Amniotic epithelial cell (primary cell): ENCODE measurements around the gene ZRANB3.

Source experiments
- DNase-seq: peaks from one replicate; pipeline ENCODE4 v3.0.0-alpha.2; 2010; ENCODE audit warnings: low read depth

The ZRANB3 gene

GRCh38 chr2:135169900-135170753, 360.9 kb downstream of the ZRANB3 start:
- no peak for DNase-seq

- peak; percentile 8 for DNase-seq
These were observed 362.7 kb downstream of the ZRANB3 start for GRCh38 chr2:135168204-135168856.

GRCh38 chr2:135167273-135167672, 363.7 kb downstream of the ZRANB3 start:
- DNase-seq: no peak

GRCh38 chr2:135164431-135164830, 366.6 kb downstream of the ZRANB3 start:
- peak; percentile 71 for DNase-seq

- no peak for DNase-seq
These were observed 367.1 kb downstream of the ZRANB3 start for GRCh38 chr2:135163901-135164300.

- DNase-seq: no peak
These were observed 367.7 kb downstream of the ZRANB3 start for GRCh38 chr2:135163306-135163705.

- DNase-seq: no peak
These were observed 368.2 kb downstream of the ZRANB3 start for GRCh38 chr2:135162786-135163185.

- DNase-seq: no peak
These were observed 368.6 kb downstream of the ZRANB3 start for GRCh38 chr2:135162377-135162776.

- no peak for DNase-seq
These were observed 371.8 kb downstream of the ZRANB3 start for GRCh38 chr2:135159191-135159590.

- no peak for DNase-seq
These were observed 373.2 kb downstream of the ZRANB3 start for GRCh38 chr2:135157856-135158255.

GRCh38 chr2:135154962-135155361, 376.1 kb downstream of the ZRANB3 start:
- no peak for DNase-seq

GRCh38 chr2:135152361-135152760, 378.7 kb downstream of the ZRANB3 start:
- DNase-seq: peak; percentile 34

- no peak for DNase-seq
These were observed 379.4 kb downstream of the ZRANB3 start for GRCh38 chr2:135151615-135152014.

- DNase-seq: peak; percentile 50
These were observed 380.3 kb downstream of the ZRANB3 start for GRCh38 chr2:135150725-135151124.

- peak; percentile 79 for DNase-seq
These were observed 381.8 kb downstream of the ZRANB3 start for GRCh38 chr2:135149251-135149650.

- DNase-seq: peak; percentile 39
These were observed 386.7 kb downstream of the ZRANB3 start for GRCh38 chr2:135144343-135144742.

GRCh38 chr2:135142323-135142722, 388.7 kb downstream of the ZRANB3 start:
- DNase-seq: no peak

GRCh38 chr2:135140606-135141005, 390.4 kb downstream of the ZRANB3 start:
- DNase-seq: no peak

GRCh38 chr2:135132314-135132713, 398.7 kb downstream of the ZRANB3 start:
- peak; percentile 78 for DNase-seq

GRCh38 chr2:135130751-135131150, 400.3 kb downstream of the ZRANB3 start:
- peak; percentile 9 for DNase-seq

- no peak for DNase-seq
These were observed 405.1 kb downstream of the ZRANB3 start for GRCh38 chr2:135125940-135126339.

- DNase-seq: peak; percentile 41
These were observed 405.8 kb downstream of the ZRANB3 start for GRCh38 chr2:135124924-135125886.
